Measurements from ENCODE around the gene MSX1.

MSX1 gene

DNA sequence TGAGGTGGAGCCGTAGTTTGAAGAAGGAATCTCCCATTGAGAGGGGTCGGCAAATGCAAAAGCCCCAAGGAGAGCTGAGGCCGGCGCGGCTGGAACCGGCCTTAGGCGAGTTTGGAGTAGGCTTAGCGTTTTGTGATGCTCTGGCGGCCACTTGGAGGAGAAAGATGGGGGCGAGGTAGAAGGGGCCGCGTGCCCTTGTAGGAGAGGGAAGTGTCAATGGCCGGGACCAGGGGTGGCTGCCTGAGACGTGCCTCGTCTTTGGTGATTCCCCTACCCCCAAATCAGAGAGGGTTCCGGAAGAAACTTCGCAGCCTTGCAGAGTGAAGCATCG lies 11.7 kb downstream of the MSX1 start:
- DNase-seq = no peak

- no peak for DNase-seq
Measured at GRCh38 chr4:4871573-4872313, 12.3 kb downstream of the MSX1 start.

- no peak for DNase-seq
Measured at GRCh38 chr4:4872314-4872903, 12.9 kb downstream of the MSX1 start.

GRCh38 chr4:4873203-4873602 lies 13.7 kb downstream of the MSX1 start:
- DNase-seq = no peak

GRCh38 chr4:4874254-4874653 lies 14.8 kb downstream of the MSX1 start:
- no peak for DNase-seq

DNA sequence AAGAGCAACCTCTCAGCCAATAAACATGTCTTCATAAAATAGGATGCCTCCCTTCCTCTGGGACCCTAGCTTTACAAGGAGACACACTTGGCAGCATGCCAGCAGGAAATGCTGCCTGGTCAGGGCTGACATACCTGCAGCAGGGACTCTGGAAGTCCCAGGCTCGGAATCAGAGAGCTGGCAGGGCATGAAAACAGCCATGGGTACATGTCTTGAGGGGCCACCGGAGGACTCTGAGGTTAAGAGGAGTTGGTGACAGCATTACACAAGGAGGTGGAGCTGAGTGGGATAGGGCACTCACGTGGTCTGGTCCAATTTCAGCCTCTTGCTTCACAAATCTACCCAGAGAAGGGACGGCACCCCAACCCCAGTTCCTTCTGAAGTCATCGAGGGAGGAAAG lies 15.7 kb downstream of the MSX1 start:
- DNase-seq = no peak

DNA sequence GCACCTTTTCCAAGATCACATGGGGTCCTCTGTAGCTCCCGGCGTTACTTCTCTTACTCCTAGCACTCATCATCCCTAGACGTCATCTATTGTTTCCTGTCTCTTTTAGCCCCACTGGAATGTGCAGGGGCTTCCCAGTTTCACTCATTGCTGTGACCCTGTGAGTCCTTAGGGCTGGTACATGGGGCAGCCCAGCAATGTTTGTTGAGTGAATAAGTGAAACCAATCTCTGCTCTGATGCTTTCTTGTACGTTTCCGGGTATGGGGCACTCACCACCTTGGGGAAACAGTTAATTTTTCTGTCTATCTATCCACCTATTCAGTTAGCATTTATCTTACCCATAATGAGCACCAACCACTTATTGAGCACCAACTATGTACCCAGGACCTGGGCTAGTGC lies 16.1 kb downstream of the MSX1 start:
- DNase-seq = no peak

GRCh38 chr4:4876945-4877661 lies 17.6 kb downstream of the MSX1 start:
- no peak for DNase-seq

GRCh38 chr4:4880492-4880891 lies 21.0 kb downstream of the MSX1 start:
- no peak for DNase-seq

DNA sequence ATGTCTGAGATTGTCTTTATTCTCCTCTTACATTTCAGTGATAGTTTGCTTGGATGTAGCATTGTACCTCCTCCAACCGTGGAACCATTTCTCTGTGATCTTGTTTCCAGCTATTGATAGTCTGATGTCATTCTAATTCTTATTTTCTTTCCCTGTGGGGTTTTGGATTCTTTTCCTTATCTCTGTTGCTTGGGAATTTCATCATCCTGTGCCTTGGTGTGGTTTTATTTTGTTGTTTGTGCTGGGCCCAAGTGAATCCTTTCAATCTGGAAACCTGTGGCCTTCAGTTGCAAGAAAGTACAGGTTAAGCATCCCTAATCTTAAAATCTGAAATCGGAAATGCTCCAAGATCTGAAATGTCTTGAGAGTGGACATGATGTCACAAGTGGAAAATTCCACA lies 22.0 kb downstream of the MSX1 start:
- DNase-seq = no peak

DNA sequence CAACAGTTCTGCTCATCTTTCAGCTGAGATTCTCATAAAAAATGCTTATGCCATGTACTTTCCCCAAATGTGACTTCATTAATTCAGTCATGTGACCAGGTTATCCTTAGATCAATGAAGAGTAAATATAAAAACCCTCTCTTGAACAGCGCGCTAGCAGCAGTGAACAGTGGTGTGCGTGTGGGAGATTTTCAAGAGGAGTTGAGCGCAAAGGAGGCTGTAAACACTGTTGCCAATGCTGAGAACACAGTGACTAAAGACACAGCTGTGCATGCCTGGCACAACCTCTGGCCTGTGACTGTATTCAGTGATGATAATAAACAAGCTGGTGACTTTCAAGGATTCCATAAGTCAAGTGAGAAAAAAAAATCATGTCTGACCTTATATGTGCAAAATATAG lies 25.1 kb downstream of the MSX1 start:
- DNase-seq = no peak

DNA sequence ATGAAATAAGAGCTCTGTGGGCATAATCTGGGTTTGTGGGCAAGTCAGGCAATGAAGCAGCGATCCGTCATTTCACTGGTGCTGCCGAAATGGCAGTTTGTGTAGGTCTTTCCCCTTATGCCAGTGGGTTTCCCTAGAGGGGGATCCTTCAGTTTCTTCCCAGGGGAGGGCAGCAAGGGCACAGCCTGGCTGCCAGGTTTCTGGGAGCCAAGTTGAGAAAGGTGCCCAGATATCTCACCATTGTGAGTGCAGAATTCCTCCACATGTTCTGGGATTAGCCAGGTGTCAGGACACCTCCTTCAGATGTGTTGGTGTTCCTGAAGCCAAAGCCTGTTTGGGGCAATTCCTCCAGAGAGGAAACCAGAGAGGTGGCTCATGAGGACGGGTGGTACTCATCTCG lies 28.0 kb downstream of the MSX1 start:
- DNase-seq = no peak

DNA sequence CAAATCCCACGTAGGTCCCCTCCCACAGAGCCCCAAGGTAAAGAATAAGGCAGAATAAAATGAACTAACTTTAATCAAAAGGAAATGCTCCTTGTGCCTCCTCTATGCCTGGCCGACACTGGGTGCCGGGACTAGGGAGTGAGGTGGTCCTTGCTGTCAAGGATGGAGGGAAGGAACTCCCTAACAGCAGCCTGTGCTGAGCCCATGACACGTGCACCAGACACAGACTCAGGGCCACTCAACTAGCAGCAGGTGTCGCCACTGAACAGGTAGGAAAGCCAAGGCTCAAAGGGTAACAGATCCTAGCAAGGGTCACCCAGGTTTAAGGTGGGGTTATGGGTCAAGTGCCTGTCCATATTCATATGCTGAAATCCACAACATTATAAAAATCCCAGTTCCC lies 29.2 kb downstream of the MSX1 start:
- no peak for DNase-seq

- DNase-seq = no peak
Measured at GRCh38 chr4:4889781-4890180, 30.3 kb downstream of the MSX1 start.

DNA sequence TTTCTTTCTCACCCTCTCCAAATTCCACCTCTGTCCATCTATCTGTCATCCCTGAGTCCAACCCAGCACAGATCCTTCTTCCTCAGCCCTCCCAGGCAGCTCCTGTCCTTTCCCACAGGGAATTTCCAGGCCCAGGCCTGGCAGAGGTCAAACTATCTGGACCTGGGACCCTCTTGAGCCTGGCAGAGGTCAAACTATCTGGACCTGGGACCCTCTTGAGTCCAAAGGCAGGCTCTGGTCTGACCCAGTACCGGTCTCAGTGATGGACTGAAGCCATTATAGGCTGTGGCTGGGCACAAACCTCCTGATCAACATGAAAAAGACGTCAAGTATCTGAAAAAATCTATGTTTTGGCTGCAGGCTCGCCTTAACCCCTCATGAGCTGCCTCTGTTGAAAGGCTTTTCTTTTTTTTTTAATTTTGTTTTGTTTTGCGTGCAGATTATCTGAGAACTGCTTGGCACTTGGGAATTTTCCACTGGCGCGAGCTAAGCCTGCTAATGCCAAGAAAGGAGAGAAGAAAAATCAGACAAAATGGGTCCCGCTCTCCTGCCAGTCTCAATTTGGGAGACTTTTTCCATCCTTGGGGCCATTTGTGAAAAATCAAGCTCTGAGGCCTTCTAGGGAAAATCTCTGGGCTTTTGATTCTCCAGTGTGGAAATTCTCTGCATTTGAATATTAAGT lies 31.2 kb downstream of the MSX1 start:
- no peak for DNase-seq

DNA sequence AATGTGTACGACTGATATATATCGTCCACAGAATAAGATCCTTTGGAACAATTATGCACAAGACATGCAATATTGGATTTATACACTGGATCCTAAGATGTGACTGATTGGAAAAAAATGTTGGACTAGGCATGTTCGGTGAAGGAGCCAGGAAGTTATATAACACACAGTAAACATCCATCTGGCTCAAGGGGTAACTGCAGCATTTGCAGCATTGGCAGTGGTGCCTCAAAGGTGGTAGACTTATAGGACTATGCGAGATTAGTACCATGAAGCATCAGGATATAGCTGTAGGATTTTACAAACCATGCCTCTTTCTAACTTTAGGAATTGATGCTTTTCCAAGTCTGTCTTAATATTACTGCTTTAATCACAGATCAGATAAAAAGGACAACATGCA lies 34.3 kb downstream of the MSX1 start:
- no peak for DNase-seq

DNA sequence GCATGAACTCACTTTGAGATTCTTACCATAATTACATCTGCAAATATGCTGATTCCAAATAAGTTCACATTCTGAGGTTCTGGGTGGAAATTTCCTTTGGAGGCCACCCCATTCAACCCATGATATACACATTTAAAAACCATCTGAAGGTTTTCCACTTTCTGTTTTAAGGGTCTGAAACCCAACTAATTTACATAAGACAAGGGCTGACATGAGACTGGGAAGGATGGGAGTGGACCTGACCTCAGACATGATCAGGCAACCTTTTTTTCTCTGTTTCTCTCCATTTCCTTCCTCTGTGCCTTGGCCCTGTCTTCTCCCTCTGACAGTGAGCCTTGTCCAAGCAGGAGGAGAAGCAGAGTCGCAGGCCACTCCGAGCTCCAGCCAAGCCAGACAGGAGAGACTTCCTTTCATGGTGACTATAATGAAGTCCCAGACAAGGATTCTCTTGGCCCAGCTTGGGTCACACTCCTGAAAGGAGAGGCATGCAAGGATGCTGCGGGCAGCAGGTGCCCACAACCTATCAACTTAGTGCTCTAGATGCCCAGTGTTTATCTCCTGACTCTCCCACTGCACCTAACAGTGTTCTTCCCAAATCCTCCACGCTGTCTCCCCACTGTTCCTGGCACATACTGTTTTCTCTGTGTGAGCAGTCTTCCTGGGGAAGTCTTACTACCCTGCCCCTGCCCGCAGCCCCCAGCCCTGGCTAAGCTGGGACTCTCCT lies 39.9 kb downstream of the MSX1 start:
- no peak for DNase-seq

- no peak for DNase-seq
Measured at GRCh38 chr4:4901877-4902276, 42.4 kb downstream of the MSX1 start.

GRCh38 chr4:4912155-4912554 lies 52.7 kb downstream of the MSX1 start:
- DNase-seq = no peak

DNA sequence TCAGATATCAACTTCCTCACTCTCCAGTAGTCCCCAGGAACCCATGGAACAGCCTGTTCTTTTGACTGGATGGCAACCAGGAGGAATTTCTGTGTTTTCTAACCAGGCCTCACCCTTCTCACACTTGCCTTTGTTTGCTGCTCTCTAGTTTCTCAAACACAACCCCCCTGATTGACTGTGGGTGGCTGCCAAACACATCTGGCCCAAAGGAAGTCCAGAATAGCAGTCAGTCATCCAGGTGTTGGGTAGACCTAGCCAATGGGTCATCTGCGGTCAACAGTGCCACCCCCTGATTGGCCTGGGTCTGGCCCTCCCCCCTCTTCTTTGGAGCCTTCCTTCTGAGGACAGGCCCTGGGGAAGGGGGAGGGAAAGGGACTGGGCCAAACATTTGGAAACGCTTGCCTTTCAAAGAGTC lies 53.7 kb downstream of the MSX1 start:
- no peak for DNase-seq

All from activated CD8-positive, alpha-beta memory T cell treated with anti-CD3 and anti-CD28 coated beads for 24 hours (primary cell).